SH-SY5Y (cell line): ENCODE measurements around the gene INTS4.

Experiments
- GATA2 ChIP-seq: IDR thresholded peaks from 2 replicates; pipeline ENCODE4 v1.6.1; 2011; ENCODE audit warnings: mild to moderate bottlenecking, low read depth, low read length
- GATA3 ChIP-seq: IDR thresholded peaks from 2 replicates; pipeline ENCODE4 v1.6.1; 2011; ENCODE audit warnings: low read depth, mild to moderate bottlenecking, low read length, moderate library complexity

DNA sequence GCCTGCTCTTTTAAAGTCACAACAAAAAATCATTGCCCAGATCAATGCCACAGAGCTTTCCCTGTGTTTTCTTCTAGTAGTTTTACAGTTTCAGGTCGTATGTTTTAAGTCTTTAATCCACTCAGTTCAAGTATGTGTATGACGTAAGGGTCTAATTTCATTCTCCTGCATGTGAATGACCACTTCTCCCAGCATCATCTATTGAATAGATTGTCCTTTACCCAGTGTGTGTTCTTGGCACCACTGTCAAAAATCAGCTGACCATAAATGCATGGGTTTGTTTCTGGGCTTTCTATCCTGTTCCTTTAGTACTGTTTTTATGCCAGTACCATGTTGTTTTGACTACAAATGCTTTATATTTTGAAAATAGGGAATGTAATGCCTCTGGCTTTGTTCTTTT lies 28.1 kb downstream of the INTS4 start:
- TF ChIP-seq GATA3 (no peak), GATA2 (no peak)
